ENCODE results near the gene RNF181.

DNA sequence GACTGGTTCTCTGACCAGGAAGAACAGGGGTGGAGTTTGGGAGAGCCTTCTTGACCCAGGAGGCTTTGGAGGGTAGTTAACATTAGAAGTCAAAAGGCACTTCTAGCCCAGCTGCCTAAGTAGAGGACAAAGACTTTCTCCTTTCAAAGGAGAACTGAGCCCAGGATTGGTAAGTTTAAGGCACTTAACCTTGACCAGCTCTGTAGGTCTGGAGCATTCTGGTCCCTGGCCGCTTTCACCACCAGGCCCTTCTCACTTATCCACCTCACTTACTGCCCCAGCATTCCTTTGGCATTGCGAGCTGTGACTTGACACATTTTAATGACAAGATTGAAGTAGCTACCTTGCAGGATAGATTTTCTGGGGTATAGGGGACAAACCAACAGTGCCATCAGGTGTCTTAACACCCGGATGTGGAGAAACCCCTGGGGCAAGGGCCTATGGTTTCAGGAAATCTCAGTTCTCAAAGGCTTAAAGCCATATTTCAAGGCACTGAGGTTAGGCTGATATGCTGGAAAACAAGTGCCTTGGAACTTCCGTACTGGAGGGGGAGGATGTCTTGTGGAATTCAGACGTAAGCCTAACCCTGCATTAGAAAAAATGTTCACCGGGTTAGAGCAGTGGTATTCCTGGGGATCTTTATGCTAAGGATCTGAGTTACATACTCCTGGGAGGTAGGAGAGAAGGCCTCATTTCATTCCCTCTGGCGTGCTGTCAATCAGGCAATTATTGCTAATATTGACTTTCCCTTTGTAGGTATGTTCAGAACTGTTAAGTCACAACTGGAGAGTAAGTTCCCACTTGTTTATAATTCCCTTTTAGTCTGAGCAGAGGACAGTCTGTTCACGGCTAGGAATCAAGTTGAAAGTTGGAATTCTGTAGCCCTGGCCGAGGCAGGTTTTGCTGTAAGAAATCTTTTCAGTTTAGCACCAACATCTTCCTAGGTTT, 12.0 kb downstream of the RNF181 start:
- no peak for TF ChIP-seq CTCF (conservative IDR thresholded peaks at IDR 0.05; ENCODE audit: low read depth, low read length)
- no peak for TF ChIP-seq EZH2 (IDR thresholded peaks at IDR 0.05; ENCODE audit: borderline replicate concordance, low read depth, low read length, poor library complexity, severe bottlenecking)
